ENCODE results near the gene ZNF765. TPM values are rescaled to one million over a fixed set of nuclear protein-coding genes. Genes with fewer than 3 reads are reported as not detected.
"Not testable (repeated sequence)": the region's sequence is repeated elsewhere in the genome, so short reads cannot be mapped to it uniquely, and the experiment has no call there.

ZNF765 gene
- total and polyA plus RNA-seq, 3 experiments from 2014 or later: 10.0 to 10.5 (median 10.1) TPM

DNA sequence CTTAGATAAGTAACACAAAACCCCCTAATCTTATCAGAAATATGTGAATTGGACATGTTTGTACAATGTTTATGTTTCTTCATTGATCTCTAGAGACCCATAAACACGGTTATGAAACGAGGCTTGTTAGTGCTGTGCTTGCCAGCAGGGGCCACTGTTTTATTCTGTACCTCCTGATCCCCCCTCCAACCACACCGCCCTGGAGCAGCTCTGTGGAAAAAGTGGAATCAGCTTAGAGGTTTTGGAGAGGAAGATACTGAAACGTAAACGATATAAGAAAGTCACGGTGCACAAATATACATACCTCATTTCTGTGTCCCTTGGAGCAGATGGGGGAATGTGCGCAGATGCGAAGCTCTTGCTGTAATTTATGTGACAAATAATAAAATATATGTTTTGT is 28.7 kb downstream of the ZNF765 start:
- H3K4me1 Mint-ChIP-seq; H3K27ac ChIP-seq (ENCODE audit: low read depth, low read length); POLR2A ChIA-PET; H3K9me3 ChIP-seq (ENCODE audit: low read length); H3K36me3 ChIP-seq (ENCODE audit: insufficient read depth, low read length); H3K4me3 ChIP-seq (ENCODE audit: low read length); H3K27ac Mint-ChIP-seq; H3K27me3 Mint-ChIP-seq; DNase-seq; H3K36me3 Mint-ChIP-seq; H3K27me3 ChIP-seq (ENCODE audit: insufficient read depth, low read length, poor library complexity, severe bottlenecking); H3K4me3 Mint-ChIP-seq; H3K4me1 ChIP-seq (ENCODE audit: insufficient read depth, low read length): not testable (repeated sequence)
- CTCF ChIA-PET: interaction anchor here (1.5 kb wide), 1 partner anchor 228 kb away, joined by 4 read pairs; no protein-coding TSS in a partner anchor
- H3K9me3 Mint-ChIP-seq: peaks cover 2 to 20% (median 7%) of the 10 kb centered on the region in 5 donors

DNA sequence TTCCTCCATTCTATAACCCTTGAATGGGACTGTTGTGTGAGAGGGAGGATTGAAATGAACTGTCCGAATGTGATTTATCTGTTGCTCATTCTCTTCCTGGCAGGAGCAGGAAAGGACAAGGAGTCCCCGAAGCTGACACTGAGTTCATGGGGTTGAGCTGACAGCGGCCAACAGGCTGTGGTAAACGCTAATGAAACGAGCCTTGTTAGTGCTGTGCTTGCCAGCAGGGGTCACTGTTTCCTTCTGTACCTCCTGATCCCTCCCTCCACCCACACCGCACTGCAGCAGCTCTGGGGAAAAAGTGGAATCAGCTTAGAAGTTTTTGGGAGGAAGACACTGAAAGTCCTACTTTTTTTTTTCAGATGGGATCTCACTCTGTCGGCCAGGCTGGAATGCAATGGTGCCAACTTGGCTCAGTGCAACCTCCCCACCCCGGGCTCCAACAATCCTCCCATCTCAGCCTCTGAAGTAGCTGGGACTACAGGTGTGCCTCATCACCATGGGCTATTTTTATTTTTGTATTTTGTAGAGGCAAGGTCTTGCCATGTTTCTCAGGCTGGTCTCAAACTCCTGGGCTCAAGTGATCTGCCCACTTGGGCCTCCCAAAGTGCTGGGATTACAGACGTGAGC is 30.1 kb downstream of the ZNF765 start:
- H3K27ac ChIP-seq (ENCODE audit: low read depth, low read length): no peak overlapping the region
- no peaks in the 10 kb centered on the region for H3K27me3 Mint-ChIP-seq
- peaks cover 0 to 3% (median 0%) of the 10 kb centered on the region in 3 donors for H3K4me1 Mint-ChIP-seq
- ChIA-PET CTCF (interaction anchor here (0.8 to 1.7 kb wide), 11 partner anchors 10 to 416 kb away, joined by 3 to 7 read pairs (median 4); no protein-coding TSS in a partner anchor), POLR2A (no interaction called here)
- peak; percentile 47 to 74 (median 53) for DNase-seq
- H3K9me3 Mint-ChIP-seq: peaks cover 0 to 10% (median 2%) of the 10 kb centered on the region in 5 donors
- no peak overlapping the region for H3K4me3 ChIP-seq (ENCODE audit: low read length)
- H3K36me3 Mint-ChIP-seq: no peaks in the 10 kb centered on the region
- no peaks in the 10 kb centered on the region for H3K27me3 ChIP-seq (ENCODE audit: insufficient read depth, low read length, poor library complexity, severe bottlenecking)
- H3K27ac Mint-ChIP-seq: peak overlapping the region in 1 of 8 donors; percentile 63
- H3K4me1 ChIP-seq (ENCODE audit: insufficient read depth, low read length): no peaks in the 10 kb centered on the region
- no peaks in the 10 kb centered on the region for H3K36me3 ChIP-seq (ENCODE audit: insufficient read depth, low read length)
- H3K4me3 Mint-ChIP-seq: no peak overlapping the region
- H3K9me3 ChIP-seq (ENCODE audit: low read length): no peaks in the 10 kb centered on the region

DNA sequence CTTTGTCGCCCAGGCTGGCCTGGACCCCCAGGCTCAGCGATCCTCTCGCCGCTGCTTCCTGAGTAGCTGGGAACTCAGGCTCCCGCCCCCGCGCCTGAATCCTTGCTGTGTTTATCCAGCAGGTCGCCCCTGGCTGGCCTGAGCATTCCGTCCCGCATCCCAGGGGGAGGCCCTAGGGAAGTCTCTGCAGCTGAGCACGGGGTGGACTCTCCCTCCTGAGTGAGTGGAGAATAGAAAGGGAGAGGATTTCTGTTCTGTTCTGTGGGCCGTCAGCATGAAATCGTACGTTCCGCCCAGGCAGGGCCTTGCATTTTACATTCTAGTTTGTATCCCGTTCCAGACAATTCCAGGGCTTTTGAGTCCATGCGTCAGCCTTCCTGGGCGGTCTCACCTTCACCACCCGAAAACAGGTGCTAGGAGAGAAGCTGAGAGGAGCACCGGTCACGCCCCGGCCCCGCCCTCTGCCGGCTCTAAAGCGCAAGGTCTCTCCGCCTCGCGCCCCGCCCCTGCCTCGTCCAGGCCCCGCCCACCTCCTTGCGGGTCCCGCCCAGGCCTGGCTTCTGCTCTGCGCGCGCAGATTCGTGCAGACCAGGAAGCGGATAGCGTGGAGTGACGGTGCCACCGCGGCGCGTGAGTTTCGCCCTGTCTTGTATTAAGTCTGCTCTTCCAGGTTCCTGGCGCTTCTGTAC is 36.6 kb downstream of the ZNF765 start, which contains the start of gene ZNF761:
Gene ZNF761 (plus strand): TSS at position 586 of the 689 bp plus-strand sequence. CDS start 15,285 bp downstream, outside the sequence.
- CTCF ChIA-PET: no interaction called here
- Histone ChIP-seq H3K9me3 (ENCODE audit: low read length) (peaks cover 4% of the 10 kb centered on the region), H3K36me3 (ENCODE audit: insufficient read depth, low read length) (peaks cover 17% of the 10 kb centered on the region), H3K4me3 (ENCODE audit: low read length) (peak within 1 kb of the TSS; percentile 95), H3K27ac (ENCODE audit: low read depth, low read length) (peak within 1 kb of the TSS; percentile 84), H3K4me1 (ENCODE audit: insufficient read depth, low read length) (peaks cover 13% of the 10 kb centered on the region), H3K27me3 (ENCODE audit: insufficient read depth, low read length, poor library complexity, severe bottlenecking) (no peaks in the 10 kb centered on the region)
- peak within 1 kb of the TSS; percentile 96 to 100 (median 98) for H3K4me3 Mint-ChIP-seq
- DNase-seq: peak; percentile 96 to 98 (median 97)
- peaks cover 34 to 52% (median 39%) of the 10 kb centered on the region in 3 donors for H3K4me1 Mint-ChIP-seq
- H3K36me3 Mint-ChIP-seq: peaks cover 18 to 37% (median 25%) of the 10 kb centered on the region in 3 donors
- POLR2A ChIA-PET: no interaction called here
- peak within 1 kb of the TSS; percentile 89 to 99 (median 97) for H3K27ac Mint-ChIP-seq
- H3K27me3 Mint-ChIP-seq: peaks cover 0 to 5% of the 10 kb centered on the region in 2 donors
- H3K9me3 Mint-ChIP-seq: peaks cover 0 to 11% (median 9%) of the 10 kb centered on the region in 5 donors

DNA sequence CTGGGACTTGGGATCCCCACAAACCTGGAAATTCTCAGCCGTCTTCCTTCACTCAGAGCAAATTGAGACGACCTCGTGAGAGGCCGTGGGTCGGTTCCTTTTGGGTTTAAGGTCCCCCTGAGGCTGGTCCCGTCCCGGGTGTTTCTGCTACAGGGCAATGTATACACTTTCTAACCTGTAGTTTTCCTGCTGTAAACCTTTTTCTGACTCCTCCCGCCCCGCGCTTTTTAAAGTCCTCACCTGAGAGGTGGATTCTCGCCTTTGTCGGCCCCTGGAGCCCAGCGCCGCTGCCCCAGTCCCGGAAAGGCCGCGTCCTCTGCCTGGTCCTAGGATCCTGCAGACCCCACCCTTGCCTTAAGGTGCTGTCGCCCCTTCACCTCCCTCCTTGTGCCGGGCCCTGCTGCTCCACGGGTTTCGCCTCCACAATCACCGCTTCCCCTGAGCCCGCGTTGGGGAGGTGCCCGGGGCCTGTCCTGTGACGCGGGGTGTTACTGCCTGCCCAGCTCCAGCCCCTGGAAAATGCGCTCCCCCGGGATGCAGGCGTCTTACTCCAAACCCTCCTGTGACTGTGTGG is 37.2 kb downstream of the ZNF765 start:
- Histone ChIP-seq H3K27ac (ENCODE audit: low read depth, low read length) (peak overlapping the region; percentile 84), H3K4me3 (ENCODE audit: low read length) (peak overlapping the region; percentile 95), H3K4me1 (ENCODE audit: insufficient read depth, low read length) (peaks cover 13% of the 10 kb centered on the region), H3K36me3 (ENCODE audit: insufficient read depth, low read length) (peaks cover 19% of the 10 kb centered on the region), H3K27me3 (ENCODE audit: insufficient read depth, low read length, poor library complexity, severe bottlenecking) (no peaks in the 10 kb centered on the region), H3K9me3 (ENCODE audit: low read length) (peaks cover 4% of the 10 kb centered on the region)
- peak overlapping the region; percentile 96 to 100 (median 98) for H3K4me3 Mint-ChIP-seq
- peaks cover 34 to 53% (median 39%) of the 10 kb centered on the region in 3 donors for H3K4me1 Mint-ChIP-seq
- peaks cover 0 to 5% of the 10 kb centered on the region in 2 donors for H3K27me3 Mint-ChIP-seq
- H3K36me3 Mint-ChIP-seq: peaks cover 19 to 40% (median 30%) of the 10 kb centered on the region in 3 donors
- peak overlapping the region; percentile 89 to 99 (median 97) for H3K27ac Mint-ChIP-seq
- peaks cover 0 to 15% (median 10%) of the 10 kb centered on the region in 5 donors for H3K9me3 Mint-ChIP-seq
- DNase-seq: peak in 1 of 5 donors; percentile 9
- ChIA-PET POLR2A (no interaction called here), CTCF (no interaction called here)

DNA sequence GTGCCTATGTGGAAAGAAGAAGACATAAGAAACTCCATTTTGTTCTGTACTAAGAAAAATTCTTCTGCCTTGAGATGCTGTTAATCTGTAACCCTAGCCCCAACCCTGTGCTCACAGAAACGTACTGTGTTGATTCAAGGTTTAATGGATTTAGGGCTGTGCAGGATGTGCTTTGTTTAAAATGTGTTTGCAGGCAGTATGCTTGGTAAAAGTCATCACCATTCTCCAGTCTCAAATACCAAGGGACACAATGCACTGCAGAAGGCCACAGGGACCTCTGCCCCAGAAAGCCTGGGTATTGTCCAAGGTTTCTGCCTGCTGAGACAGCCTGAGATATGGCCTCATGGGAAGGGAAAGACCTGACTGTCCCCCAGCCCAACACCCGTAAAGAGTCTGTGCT is 48.9 kb downstream of the ZNF765 start:
- H3K4me1 Mint-ChIP-seq; H3K9me3 ChIP-seq (ENCODE audit: low read length); DNase-seq; CTCF ChIA-PET; H3K27ac Mint-ChIP-seq; POLR2A ChIA-PET; H3K27ac ChIP-seq (ENCODE audit: low read depth, low read length); H3K27me3 ChIP-seq (ENCODE audit: insufficient read depth, low read length, poor library complexity, severe bottlenecking); H3K27me3 Mint-ChIP-seq; H3K4me1 ChIP-seq (ENCODE audit: insufficient read depth, low read length); H3K4me3 ChIP-seq (ENCODE audit: low read length); H3K4me3 Mint-ChIP-seq: not testable (repeated sequence)
- peaks cover 13% of the 10 kb centered on the region for H3K36me3 ChIP-seq (ENCODE audit: insufficient read depth, low read length)
- Mint-ChIP-seq H3K9me3 (peaks cover 13 to 84% (median 62%) of the 10 kb centered on the region in 5 donors), H3K36me3 (peaks cover 45 to 87% (median 84%) of the 10 kb centered on the region in 3 donors)

DNA sequence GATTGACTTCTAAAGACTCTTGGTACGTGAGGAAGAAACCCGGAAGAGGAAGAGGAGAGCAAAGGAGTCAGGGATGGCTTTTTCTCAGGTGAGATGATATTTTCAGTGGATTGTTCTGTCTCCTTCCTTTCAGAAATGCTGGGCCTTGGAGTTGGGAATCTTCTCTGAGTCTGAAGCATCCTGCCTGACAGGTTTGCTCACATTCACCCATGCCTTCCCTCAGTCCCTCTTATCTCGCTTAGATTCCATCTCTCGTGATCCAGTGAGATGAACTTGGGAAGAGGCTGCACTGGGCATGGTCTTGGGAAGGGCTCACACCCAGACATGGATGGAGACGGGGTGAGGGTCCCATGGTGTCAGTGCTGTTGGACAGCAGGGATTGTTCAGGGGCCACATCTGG is 52.2 kb downstream of the ZNF765 start:
- H3K27ac ChIP-seq (ENCODE audit: low read depth, low read length); CTCF ChIA-PET; DNase-seq; H3K27me3 ChIP-seq (ENCODE audit: insufficient read depth, low read length, poor library complexity, severe bottlenecking); POLR2A ChIA-PET; H3K27me3 Mint-ChIP-seq; H3K4me1 ChIP-seq (ENCODE audit: insufficient read depth, low read length); H3K4me1 Mint-ChIP-seq; H3K4me3 ChIP-seq (ENCODE audit: low read length); H3K4me3 Mint-ChIP-seq: not testable (repeated sequence)
- Histone ChIP-seq H3K9me3 (ENCODE audit: low read length) (peaks cover 18% of the 10 kb centered on the region), H3K36me3 (ENCODE audit: insufficient read depth, low read length) (peaks cover 25% of the 10 kb centered on the region)
- Mint-ChIP-seq H3K9me3 (peaks cover 18 to 86% (median 61%) of the 10 kb centered on the region in 5 donors), H3K36me3 (peaks cover 52 to 92% (median 84%) of the 10 kb centered on the region in 3 donors), H3K27ac (peak overlapping the region in 1 of 8 donors; percentile 40)

DNA sequence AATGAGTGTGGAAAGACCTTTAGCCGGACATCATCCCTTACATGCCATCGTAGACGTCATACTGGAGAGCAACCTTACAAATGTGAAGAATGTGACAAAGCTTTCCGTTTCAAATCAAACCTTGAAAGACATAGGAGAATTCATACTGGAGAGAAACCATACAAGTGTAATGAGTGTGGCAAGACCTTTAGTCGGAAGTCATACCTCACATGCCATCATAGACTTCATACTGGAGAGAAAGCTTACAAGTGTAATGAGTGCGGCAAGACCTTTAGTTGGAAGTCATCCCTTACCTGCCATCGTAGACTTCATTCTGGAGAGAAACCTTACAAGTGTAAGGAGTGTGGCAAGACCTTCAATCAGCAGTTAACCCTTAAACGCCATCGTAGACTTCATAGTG is 60.9 kb downstream of the ZNF765 start:
- H3K27ac Mint-ChIP-seq: no peak overlapping the region
- DNase-seq: no peak
- Histone ChIP-seq H3K27ac (ENCODE audit: low read depth, low read length) (no peak overlapping the region), H3K36me3 (ENCODE audit: insufficient read depth, low read length) (peaks cover 36% of the 10 kb centered on the region), H3K27me3 (ENCODE audit: insufficient read depth, low read length, poor library complexity, severe bottlenecking) (no peaks in the 10 kb centered on the region), H3K4me3 (ENCODE audit: low read length) (no peak overlapping the region), H3K9me3 (ENCODE audit: low read length) (peaks cover 46% of the 10 kb centered on the region), H3K4me1 (ENCODE audit: insufficient read depth, low read length) (no peaks in the 10 kb centered on the region)
- ChIA-PET POLR2A (no interaction called here), CTCF (no interaction called here)
- H3K4me1 Mint-ChIP-seq: no peaks in the 10 kb centered on the region
- peaks cover 46 to 80% (median 69%) of the 10 kb centered on the region in 3 donors for H3K36me3 Mint-ChIP-seq
- no peaks in the 10 kb centered on the region for H3K27me3 Mint-ChIP-seq
- H3K9me3 Mint-ChIP-seq: peaks cover 48 to 97% (median 90%) of the 10 kb centered on the region in 5 donors
- H3K4me3 Mint-ChIP-seq: no peak overlapping the region
